IMR-90 (cell line): Measurements from ENCODE around the gene MACROD1. TPM values are rescaled to one million over a fixed set of nuclear protein-coding genes. Genes with fewer than 3 reads are reported as not detected.
A peak's percentile ranks its signal among the peaks of the same experiment; 100 is the strongest.

ENCODE experiments used
- ATAC-seq: fragments of 200-7000 bp; cut with Tn5 transposase; 2 replicates; pipeline ENCODE4 v1.9.1; 2020; ENCODE audit warnings: low read depth, mild to moderate bottlenecking, moderate library complexity
- BruUV-seq: library from RNA; stranded (reverse); fragments of 400-500 nt; replicated peaks from 2 replicates; lab custom pipeline; 2021; lab: Mats Ljungman, UMichigan
- CTCF ChIA-PET: fragments of 300-600 bp; formaldehyde crosslinking; extraction: SDS; loops from one replicate; lab custom pipeline; 2021; ENCODE audit warnings: antibody characterized with exemption; lab: Yijun Ruan, JAX
- POLR2A ChIA-PET: fragments of 300-600 bp; sonication (Branson Sonifier 250); formaldehyde crosslinking; loops from one replicate; lab custom pipeline; 2022; ENCODE audit warnings: antibody characterized with exemption; ENCODE audit not compliant: unreplicated experiment; lab: Charles Lee
- DNase-seq: peaks from one replicate; pipeline ENCODE4 v3.0.0; 2013
- H2AFZ ChIP-seq: replicated peaks from 2 replicates; pipeline ENCODE3; 2013; ENCODE audit warnings: low read length, mild to moderate bottlenecking; ENCODE audit not compliant: poor library complexity
- H2AK5ac ChIP-seq: 2 replicates; pipeline ENCODE4 v1.6.1; 2013; ENCODE audit warnings: low read depth, low read length, inconsistent platforms
- H2AK9ac ChIP-seq: replicated peaks from 2 replicates; pipeline ENCODE3; 2013; ENCODE audit warnings: mild to moderate bottlenecking, low read depth, low read length, moderate library complexity; ENCODE audit not compliant: poor library complexity
- H2BK120ac ChIP-seq: 2 replicates; pipeline ENCODE4 v1.6.1; 2013; ENCODE audit warnings: low read depth, low read length, inconsistent platforms
- H2BK15ac ChIP-seq: 3 replicates; pipeline ENCODE4 v1.6.1; 2013; ENCODE audit warnings: low read depth, low read length, inconsistent platforms
- H2BK20ac ChIP-seq: 2 replicates; pipeline ENCODE4 v1.6.1; 2013; ENCODE audit warnings: low read depth, mild to moderate bottlenecking, inconsistent platforms, low read length, moderate library complexity
- H2BK5ac ChIP-seq: 2 replicates; pipeline ENCODE4 v1.6.1; 2013; ENCODE audit warnings: mild to moderate bottlenecking, low read depth, low read length, inconsistent platforms; ENCODE audit not compliant: poor library complexity, severe bottlenecking
- H3K14ac ChIP-seq: replicated peaks from 2 replicates; pipeline ENCODE4 v1.6.1; 2013; ENCODE audit warnings: low read depth, low read length, inconsistent platforms
- H3K18ac ChIP-seq: 2 replicates; pipeline ENCODE4 v1.6.1; 2013; ENCODE audit warnings: low read depth, low read length, control low read depth
- H3K23ac ChIP-seq: 2 replicates; pipeline ENCODE4 v1.6.1; 2013; ENCODE audit warnings: low read depth, low read length, inconsistent platforms
- H3K27ac ChIP-seq: 2 replicates; pipeline ENCODE4 v1.5.1; 2013; ENCODE audit warnings: mild to moderate bottlenecking, control low read depth, low read length; ENCODE audit not compliant: insufficient read depth
- H3K27me3 ChIP-seq: 2 replicates; pipeline ENCODE4 v1.6.1; 2013; ENCODE audit warnings: low read length; ENCODE audit not compliant: control insufficient read depth, insufficient read depth
- H3K36me3 ChIP-seq: 2 replicates; pipeline ENCODE4 v1.6.1; 2013; ENCODE audit warnings: low read length, mixed read lengths; ENCODE audit not compliant: control insufficient read depth, insufficient read depth
- H3K4ac ChIP-seq: 2 replicates; pipeline ENCODE4 v1.6.1; 2013; ENCODE audit warnings: low read depth, low read length, inconsistent platforms
- H3K4me1 ChIP-seq: 2 replicates; pipeline ENCODE4 v1.6.1; 2013; ENCODE audit warnings: low read length, mixed read lengths; ENCODE audit not compliant: control insufficient read depth, insufficient read depth
- H3K4me2 ChIP-seq: 2 replicates; pipeline ENCODE4 v1.6.1; 2013; ENCODE audit warnings: low read depth, mild to moderate bottlenecking, control low read depth, low read length, moderate library complexity
- H3K4me3 ChIP-seq: 2 replicates; pipeline ENCODE4 v1.5.1; 2013; ENCODE audit warnings: low read depth, mild to moderate bottlenecking, control low read depth, low read length, moderate library complexity; ENCODE audit not compliant: insufficient read depth
- H3K56ac ChIP-seq: 2 replicates; pipeline ENCODE4 v1.6.1; 2013; ENCODE audit warnings: low read length, inconsistent platforms; ENCODE audit not compliant: insufficient read depth; ENCODE audit errors: extremely low read depth
- H3K79me1 ChIP-seq, 2 experiments: 2 replicates each; pipeline ENCODE4 v1.6.1; 2013; ENCODE audit warnings: low read length in 2 of 2, inconsistent platforms in 1 of 2, low read depth in 1 of 2
- H3K9ac ChIP-seq: 2 replicates; pipeline ENCODE4 v1.6.1; 2013; ENCODE audit warnings: low read depth, low read length, control low read depth
- H3K9me1 ChIP-seq: 2 replicates; pipeline ENCODE4 v1.6.1; 2013; ENCODE audit warnings: low read length, inconsistent platforms; ENCODE audit not compliant: insufficient read depth
- H3K9me3 ChIP-seq: 2 replicates; pipeline ENCODE4 v1.6.1; 2013; ENCODE audit warnings: low read length; ENCODE audit not compliant: control insufficient read depth, insufficient read depth
- H4K20me1 ChIP-seq: 2 replicates; pipeline ENCODE4 v1.6.1; 2013; ENCODE audit warnings: low read length, inconsistent platforms; ENCODE audit not compliant: insufficient read depth
- H4K5ac ChIP-seq: 2 replicates; pipeline ENCODE4 v1.6.1; 2013; ENCODE audit warnings: mild to moderate bottlenecking, low read depth, low read length, control low read depth
- H4K8ac ChIP-seq, 2 experiments: 2 replicates each; pipeline ENCODE4 v1.6.1; 2013; ENCODE audit warnings: low read depth in 2 of 2, low read length in 2 of 2, control low read depth in 1 of 2, inconsistent platforms in 1 of 2
- H4K91ac ChIP-seq: 2 replicates; pipeline ENCODE4 v1.6.1; 2013; ENCODE audit warnings: low read depth, low read length, inconsistent platforms; ENCODE audit not compliant: insufficient read depth
- MAFK ChIP-seq: IDR thresholded peaks from 2 replicates; pipeline ENCODE4 v1.6.1; 2012; ENCODE audit warnings: low read depth, low read length, improper control_type of control experiment
- RFX5 ChIP-seq: IDR thresholded peaks from 2 replicates; pipeline ENCODE4 v1.8.0; 2012; ENCODE audit warnings: low read depth, mild to moderate bottlenecking, low read length, moderate library complexity
- WGBS, 2 experiments: methylation state at CpG; one replicate each; pipeline versions ENCODE4 v1.1.5 to v1.1.7; 2013; ENCODE audit warnings: missing lambda C conversion rate in 2 of 2; ENCODE audit not compliant: insufficient read length in 1 of 2; ENCODE audit errors: extremely low coverage in 2 of 2; 5-methylcytosine and 5-hydroxymethylcytosine counted together
- dilution Hi-C: fragments of 300-500 bp; cut with HindIII; formaldehyde crosslinking; loops from one replicate; pipeline ENCODE4 v1.14.3; 2018; ENCODE audit warnings: low sequenced_read_pairs; ENCODE audit not compliant: unreplicated experiment
- in situ Hi-C: fragments of 300-500 bp; cut with MboI; formaldehyde crosslinking; loops from 3 replicates; pipeline ENCODE4 v1.14.3; 2019; ENCODE audit warnings: low sequenced_read_pairs, inconsistent platforms, mixed read lengths
- intact Hi-C: fragments of 100-400 bp; cut with micrococcal nuclease; formaldehyde crosslinking; loops from 2 replicates; pipeline ENCODE4 v1.10.0; 2022
- polyA plus RNA-seq, 3 experiments: library from polyadenylated mRNA; depleted of rRNA; stranded (reverse); fragments of >200 nt; gene quantifications; 2 replicates each; pipeline ENCODE4 v1.2.3, GENCODE V29; 2012; ENCODE audit warnings: low replicate concordance in 1 of 3
- total RNA-seq: library from RNA; depleted of rRNA; stranded (reverse); fragments of >200 nt; gene quantifications from 2 replicates; pipeline ENCODE4 v1.2.3, GENCODE V29; 2012

MACROD1 gene
- total and polyA plus RNA-seq, 2 of the 4 experiments (the other 2 are of a cell fraction), result 2.5 to 9.3 TPM

- ATAC-seq (no peak), DNase-seq (no peak)
- H4K20me1 ChIP-seq, result peaks cover 9% of the 10 kb centered on the region
- no peak overlapping the region for H3K9ac ChIP-seq
- H3K36me3 ChIP-seq, result no peaks in the 10 kb centered on the region
- no peak overlapping the region for H2AK9ac ChIP-seq
- H3K9me3 ChIP-seq, result no peaks in the 10 kb centered on the region
- in situ Hi-C loops, result no loop called here
- H2BK120ac ChIP-seq, result no peak overlapping the region
- no TSS peak for BruUV-seq
- H2BK20ac ChIP-seq, result no peak overlapping the region
- H2AFZ ChIP-seq, result no peak overlapping the region
- no peaks in the 10 kb centered on the region for H3K79me1 ChIP-seq
- no peak overlapping the region for H3K4me3 ChIP-seq
- intact Hi-C loops, result no loop called here
- no peak overlapping the region for H3K4me2 ChIP-seq
- H3K27me3 ChIP-seq, result peaks cover 6% of the 10 kb centered on the region
- ChIA-PET CTCF (no interaction called here), POLR2A (no interaction called here)
- H2AK5ac ChIP-seq, result no peak overlapping the region
- H3K56ac ChIP-seq, result no peak overlapping the region
- dilution Hi-C loops, result no loop called here
- no peaks in the 10 kb centered on the region for H3K9me1 ChIP-seq
- H4K91ac ChIP-seq, result no peak overlapping the region
- no peak overlapping the region for H3K18ac ChIP-seq
- H2BK5ac ChIP-seq, result no peak overlapping the region
- no peak overlapping the region for H3K14ac ChIP-seq
- H3K4ac ChIP-seq, result no peak overlapping the region
- peak; percentile 73 for TF ChIP-seq RFX5
- TF ChIP-seq MAFK, result no peak
- H3K23ac ChIP-seq, result no peak overlapping the region
- WGBS, 2 experiments, result 75% methylated on average over 2 of the region's 4 CpGs; no CpG with 5 or more reads in 1 of the 2 experiments
- no peak overlapping the region for H4K8ac ChIP-seq
- no peak overlapping the region for H2BK15ac ChIP-seq
- H3K27ac ChIP-seq, result no peak overlapping the region
- no peak overlapping the region for H4K5ac ChIP-seq
- H3K4me1 ChIP-seq, result peaks cover 4% of the 10 kb centered on the region; the same call in 1 of the 2 replicates
These were observed 140.7 kb downstream of the MACROD1 start for GRCh38 chr11:64025205-64025604.
